ENCODE measurements around the gene MYCBP2. TPM values are rescaled to one million over a fixed set of nuclear protein-coding genes. Genes with fewer than 3 reads are reported as not detected.
A peak's percentile ranks its signal among the peaks of the same experiment; 100 is the strongest.

MYCBP2 gene
- total RNA-seq, 6 donors from 2014 or later, result 83.3 to 288 (median 127) TPM

DNA sequence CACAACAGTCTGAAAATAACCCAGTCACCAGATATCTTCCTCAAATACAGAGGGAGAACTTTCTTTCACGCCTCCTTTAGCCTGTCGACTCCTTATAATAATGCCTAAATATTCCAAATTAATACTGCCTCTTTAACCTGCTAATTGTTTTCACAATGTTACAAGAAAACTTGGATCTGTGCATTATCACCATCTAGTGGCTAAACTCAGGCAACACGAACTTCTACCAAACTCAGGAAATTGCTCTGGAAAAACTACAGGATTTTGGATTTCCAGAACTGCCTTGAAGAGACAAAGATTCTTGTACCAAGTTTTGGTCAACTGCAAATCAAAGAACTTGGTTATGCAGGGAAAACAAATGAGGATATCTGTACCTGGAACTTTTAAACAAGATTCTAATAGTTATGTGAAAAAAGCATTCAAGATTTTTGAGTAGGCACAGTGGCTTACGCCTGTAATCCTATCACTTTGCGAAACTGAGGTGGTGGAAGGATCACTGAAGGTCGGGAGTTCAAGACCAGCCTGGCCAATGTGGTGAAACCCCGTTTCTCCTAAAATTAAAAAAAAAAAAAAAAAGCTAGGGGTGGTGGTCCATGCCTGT, 324.2 kb downstream of the MYCBP2 start:
- no peak for DNase-seq
- peak in 1 of 2 donors; percentile 63 for ATAC-seq (ENCODE audit: low FRiP score in 2 of 2)
- H3K4me3 ChIP-seq, result no peak overlapping the region
- H3K36me3 ChIP-seq, result peaks cover 3 to 50% (median 12%) of the 10 kb centered on the region in 4 donors
- 58 to 63% methylated on average over 7 of the region's 7 CpGs for WGBS, 2 donors
- peaks cover 15 to 21% (median 18%) of the 10 kb centered on the region in 4 donors for H3K4me1 ChIP-seq
- no peaks in the 10 kb centered on the region for H3K27me3 ChIP-seq
- H3K9me3 ChIP-seq, result no peaks in the 10 kb centered on the region
- TF ChIP-seq, protein P1, sequence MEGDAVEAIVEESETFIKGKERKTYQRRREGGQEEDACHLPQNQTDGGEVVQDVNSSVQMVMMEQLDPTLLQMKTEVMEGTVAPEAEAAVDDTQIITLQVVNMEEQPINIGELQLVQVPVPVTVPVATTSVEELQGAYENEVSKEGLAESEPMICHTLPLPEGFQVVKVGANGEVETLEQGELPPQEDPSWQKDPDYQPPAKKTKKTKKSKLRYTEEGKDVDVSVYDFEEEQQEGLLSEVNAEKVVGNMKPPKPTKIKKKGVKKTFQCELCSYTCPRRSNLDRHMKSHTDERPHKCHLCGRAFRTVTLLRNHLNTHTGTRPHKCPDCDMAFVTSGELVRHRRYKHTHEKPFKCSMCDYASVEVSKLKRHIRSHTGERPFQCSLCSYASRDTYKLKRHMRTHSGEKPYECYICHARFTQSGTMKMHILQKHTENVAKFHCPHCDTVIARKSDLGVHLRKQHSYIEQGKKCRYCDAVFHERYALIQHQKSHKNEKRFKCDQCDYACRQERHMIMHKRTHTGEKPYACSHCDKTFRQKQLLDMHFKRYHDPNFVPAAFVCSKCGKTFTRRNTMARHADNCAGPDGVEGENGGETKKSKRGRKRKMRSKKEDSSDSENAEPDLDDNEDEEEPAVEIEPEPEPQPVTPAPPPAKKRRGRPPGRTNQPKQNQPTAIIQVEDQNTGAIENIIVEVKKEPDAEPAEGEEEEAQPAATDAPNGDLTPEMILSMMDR (IDR thresholded peaks at IDR 0.05), result peak; percentile 16 to 52 (median 46)
- TF ChIP-seq EP300 (IDR thresholded peaks at IDR 0.05), result no peak
- peak overlapping the region in 2 of 4 donors; percentile 25 to 58 for H3K27ac ChIP-seq

DNA sequence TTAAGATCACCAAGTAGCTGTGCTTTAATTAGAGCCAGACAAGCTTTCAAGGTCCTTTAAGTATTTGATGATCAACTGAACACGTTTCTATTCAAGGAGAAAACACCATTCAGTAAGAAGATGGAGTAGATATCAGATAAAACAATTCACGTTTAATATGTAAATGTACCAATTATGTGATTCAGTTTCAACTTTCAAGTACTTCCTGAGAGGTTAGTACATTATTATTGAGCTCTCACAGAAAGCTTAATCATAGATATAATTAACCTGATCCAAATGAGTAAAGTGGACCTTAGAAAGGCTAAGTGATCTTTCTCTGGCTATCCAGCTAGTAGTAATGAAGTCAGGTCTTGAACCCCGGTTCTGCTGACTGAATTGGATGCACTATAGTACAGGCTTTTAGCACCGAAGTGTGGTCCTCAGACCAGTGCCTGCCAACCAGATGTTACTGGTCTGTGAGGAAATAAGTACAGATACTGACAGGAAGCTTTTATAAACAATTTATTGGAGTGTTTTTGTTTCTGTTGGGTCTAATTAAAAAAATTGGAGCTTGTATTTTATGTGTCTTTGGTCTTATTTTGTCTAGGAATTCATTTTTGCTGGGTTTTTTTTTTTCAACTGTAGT, 324.8 kb downstream of the MYCBP2 start:
- TF ChIP-seq POLR2AphosphoS5 (IDR thresholded peaks at IDR 0.05) (no peak), POLR2A (IDR thresholded peaks at IDR 0.05) (no peak), EP300 (IDR thresholded peaks at IDR 0.05) (no peak)
- TF ChIP-seq, protein P1 (IDR thresholded peaks at IDR 0.05), result no peak
- no peaks in the 10 kb centered on the region for H3K9me3 ChIP-seq
- DNase-seq, result no peak
- H3K27ac ChIP-seq, result peak overlapping the region in 2 of 4 donors; percentile 46 to 58
- H3K36me3 ChIP-seq, result peaks cover 3 to 48% (median 8%) of the 10 kb centered on the region in 4 donors
- no peak overlapping the region for H3K4me3 ChIP-seq
- no peaks in the 10 kb centered on the region for H3K27me3 ChIP-seq
- no peak for ATAC-seq (ENCODE audit: low FRiP score in 2 of 2)
- 43 to 48% methylated on average over 4 of the region's 4 CpGs for WGBS, 2 donors
- peaks cover 15 to 21% (median 18%) of the 10 kb centered on the region in 4 donors for H3K4me1 ChIP-seq

DNA sequence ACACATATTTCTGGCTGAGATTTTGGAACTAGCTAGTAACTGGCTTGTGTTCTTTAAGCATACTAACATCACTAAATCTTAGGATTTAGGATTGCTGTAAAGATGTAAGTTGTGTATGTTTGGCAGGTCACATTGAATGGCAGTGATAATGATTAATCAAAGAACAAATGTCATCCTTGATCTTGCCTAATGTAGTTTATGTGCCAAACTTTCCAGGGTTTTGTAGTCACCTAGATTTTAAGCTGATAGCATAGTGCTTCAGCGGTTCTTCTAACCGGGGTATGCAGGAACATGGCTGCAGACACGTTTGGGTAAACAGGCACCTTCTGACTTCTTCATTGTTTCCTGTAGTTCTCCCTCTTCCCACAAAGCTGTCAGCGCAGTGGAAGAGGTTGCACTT, 325.4 kb downstream of the MYCBP2 start:
- Histone ChIP-seq H3K27me3 (no peaks in the 10 kb centered on the region), H3K36me3 (peaks cover 3 to 44% (median 7%) of the 10 kb centered on the region in 4 donors), H3K4me3 (no peak overlapping the region), H3K9me3 (no peaks in the 10 kb centered on the region), H3K4me1 (peaks cover 15 to 21% (median 18%) of the 10 kb centered on the region in 4 donors), H3K27ac (peak overlapping the region in 2 of 4 donors; percentile 46 to 58)
- TF ChIP-seq POLR2A (IDR thresholded peaks at IDR 0.05) (no peak), EP300 (IDR thresholded peaks at IDR 0.05) (no peak), POLR2AphosphoS5 (IDR thresholded peaks at IDR 0.05) (no peak)
- TF ChIP-seq, protein P1 (IDR thresholded peaks at IDR 0.05), result no peak
- DNase-seq (no peak), ATAC-seq (ENCODE audit: low FRiP score in 2 of 2) (no peak)
- 37 to 50% methylated on average over 4 of the region's 4 CpGs for WGBS, 2 donors

DNA sequence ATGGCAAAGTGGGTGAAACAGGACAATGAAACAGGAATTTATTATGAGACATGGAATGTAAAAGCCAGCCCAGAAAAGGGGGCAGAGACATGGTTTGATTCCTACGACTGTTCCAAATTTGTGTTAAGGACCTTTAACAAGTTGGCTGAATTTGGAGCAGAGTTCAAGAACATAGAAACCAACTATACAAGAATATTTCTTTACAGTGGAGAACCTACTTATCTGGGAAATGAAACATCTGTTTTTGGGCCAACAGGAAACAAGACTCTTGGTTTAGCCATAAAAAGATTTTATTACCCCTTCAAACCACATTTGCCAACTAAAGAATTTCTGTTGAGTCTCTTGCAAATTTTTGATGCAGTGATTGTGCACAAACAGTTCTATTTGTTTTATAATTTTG, 326.4 kb downstream of the MYCBP2 start:
- no peak for DNase-seq
- H3K4me3 ChIP-seq, result no peak overlapping the region
- WGBS, 2 donors, result 56 to 62% methylated on average over 1 of the region's 1 CpG
- H3K27me3 ChIP-seq, result no peaks in the 10 kb centered on the region
- ATAC-seq (ENCODE audit: low FRiP score in 2 of 2), result no peak
- H3K9me3 ChIP-seq, result no peaks in the 10 kb centered on the region
- peaks cover 3 to 50% (median 11%) of the 10 kb centered on the region in 4 donors for H3K36me3 ChIP-seq
- TF ChIP-seq POLR2A (IDR thresholded peaks at IDR 0.05), result no peak
- no peak for TF ChIP-seq POLR2AphosphoS5 (IDR thresholded peaks at IDR 0.05)
- TF ChIP-seq, protein P1 (IDR thresholded peaks at IDR 0.05), result no peak
- no peak overlapping the region for H3K27ac ChIP-seq
- H3K4me1 ChIP-seq, result peaks cover 15 to 21% (median 18%) of the 10 kb centered on the region in 4 donors

Other genes starting within 250 kb of the MYCBP2 start
- gene SCEL, start 208.6 kb upstream of the MYCBP2 start, total RNA-seq, result 100 to 1,000 TPM in 2 of 6 donors, 10 to 100 TPM in 4; 32.5 to 175 (median 82.5) TPM

Data from upper lobe of left lung (tissue), 6 donors.